Measurements from ENCODE around the gene TEX14.
"Not testable (repeated sequence)": the region's sequence is repeated elsewhere in the genome, so short reads cannot be mapped to it uniquely, and the experiment has no call there.

TEX14 gene

DNA sequence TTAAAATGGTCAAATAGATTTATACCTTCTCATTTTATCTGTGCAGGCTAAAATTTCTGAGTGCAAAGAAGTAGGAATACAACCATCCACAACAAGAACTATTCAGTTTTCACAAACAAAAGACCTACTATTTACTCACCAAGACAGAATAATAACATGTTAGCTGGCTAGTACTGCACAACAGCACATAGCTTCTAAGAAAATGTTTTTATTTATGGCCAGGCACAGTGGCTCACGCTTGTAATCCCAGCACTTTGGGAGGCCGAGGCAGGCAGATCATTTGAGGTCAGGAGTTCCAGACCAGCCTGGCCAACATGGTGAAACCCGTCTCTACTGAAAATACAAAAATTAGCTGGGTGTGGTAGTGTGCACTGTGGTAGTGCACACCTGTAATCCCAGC is 136.7 kb downstream of the TEX14 start:
- not testable (repeated sequence) for DNase-seq

DNA sequence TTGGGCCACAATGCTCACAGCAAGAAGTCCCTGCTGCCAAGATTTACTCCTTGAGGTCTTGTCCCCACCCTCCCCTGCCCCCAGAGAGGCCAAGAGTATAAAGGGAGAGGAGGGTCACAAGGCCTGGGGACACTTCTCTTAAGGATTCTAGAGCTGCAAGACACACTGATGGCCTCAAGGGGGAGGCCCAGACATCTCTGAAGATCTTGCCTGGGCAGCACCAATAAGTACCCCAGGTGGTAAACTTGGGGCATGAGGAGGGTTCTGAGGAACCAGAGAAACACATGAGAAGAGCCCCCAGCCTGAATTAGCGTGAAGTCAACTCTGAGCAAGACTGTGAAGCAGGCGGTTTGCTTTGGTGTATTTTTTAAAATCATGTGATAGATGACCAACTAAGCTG is 150.6 kb downstream of the TEX14 start:
- DNase-seq, result peak; percentile 25 to 52

DNA sequence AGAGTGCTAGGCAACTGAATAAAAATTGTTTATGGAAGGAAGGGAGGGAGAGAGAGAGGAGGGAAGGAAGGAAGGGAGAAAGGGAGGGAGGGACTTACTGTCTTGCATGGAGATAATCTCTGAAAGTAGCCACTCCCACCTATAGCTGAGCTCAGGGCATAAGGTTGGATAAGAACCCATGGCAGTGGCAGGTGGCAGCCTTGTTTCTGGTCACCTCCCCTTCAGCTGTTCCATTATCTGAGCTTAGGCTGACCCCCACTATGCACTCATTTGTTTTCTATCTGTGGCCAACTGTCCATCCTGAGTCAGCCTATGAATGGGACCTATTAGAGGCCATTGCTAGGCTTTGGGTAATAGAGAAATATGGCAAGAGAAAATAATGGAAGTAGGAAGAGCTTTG is 152.1 kb downstream of the TEX14 start:
- no peak for DNase-seq

DNA sequence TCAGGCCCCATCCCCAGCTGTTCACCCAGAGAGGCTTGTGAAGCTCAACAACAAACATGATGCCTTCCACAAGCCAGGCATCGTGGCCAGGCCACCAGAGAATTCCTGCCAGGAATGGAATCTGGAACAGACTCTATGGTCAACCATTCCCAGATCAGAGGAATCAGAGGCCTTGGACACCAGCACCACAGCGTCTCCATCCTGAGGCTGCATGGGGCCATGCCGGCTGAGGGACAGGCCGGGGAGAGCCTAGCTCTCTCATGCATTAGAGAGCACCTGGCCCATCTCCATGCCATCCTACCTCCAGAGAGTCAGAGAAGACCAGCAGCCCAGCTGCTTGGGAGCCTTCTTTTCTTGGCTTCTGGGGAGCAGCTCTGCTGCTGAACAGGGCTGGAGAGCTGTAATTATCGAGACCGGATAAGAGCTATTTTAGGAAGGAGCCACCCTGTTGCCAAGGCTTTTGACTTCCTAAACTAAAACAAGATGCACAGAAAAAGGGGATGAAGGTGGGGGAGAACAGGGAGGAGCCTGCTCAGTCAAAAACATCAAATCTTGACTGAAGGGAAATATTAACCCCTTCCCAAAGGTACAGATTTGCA is 152.9 kb downstream of the TEX14 start:
- DNase-seq, result no peak

DNA sequence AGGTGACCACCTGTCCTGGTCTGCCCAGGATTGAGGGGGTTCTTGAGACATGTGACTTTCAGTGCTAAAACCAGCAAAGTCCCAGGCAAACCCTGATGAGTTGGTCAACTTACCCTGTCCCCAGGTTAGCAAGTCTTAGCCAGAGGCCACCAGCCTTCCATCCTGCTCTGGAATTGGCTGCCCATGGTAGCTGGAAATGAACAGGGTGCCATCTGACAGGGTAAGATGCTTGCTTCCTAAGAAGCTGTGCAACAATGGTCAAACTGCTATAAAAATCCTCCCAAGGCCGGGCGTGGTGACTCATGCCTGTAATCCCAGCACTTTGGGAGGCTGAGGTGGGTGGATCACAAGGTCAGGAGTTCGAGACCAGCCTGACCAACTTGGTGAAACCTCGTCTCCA is 154.6 kb downstream of the TEX14 start:
- DNase-seq, result no peak

DNA sequence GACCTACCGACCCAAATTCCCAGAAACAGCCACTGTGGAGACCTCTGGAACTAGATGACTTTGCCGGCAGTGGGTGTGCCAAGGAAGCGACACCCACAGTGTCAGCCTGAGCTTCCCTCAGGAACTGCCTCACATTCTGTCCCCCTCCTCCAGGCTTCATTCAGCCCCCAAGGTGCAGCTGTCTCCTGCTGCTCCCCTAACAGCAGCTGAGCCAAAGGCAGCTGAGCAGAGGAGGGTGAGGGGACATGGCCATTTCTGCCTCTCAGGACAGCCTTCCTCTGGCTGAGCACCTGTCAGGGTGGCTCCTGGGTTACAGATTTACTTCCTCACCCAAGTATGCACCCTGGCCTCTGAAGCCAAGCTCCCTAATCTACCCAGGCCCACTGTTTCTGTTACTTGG is 155.3 kb downstream of the TEX14 start:
- DNase-seq, result no peak

DNA sequence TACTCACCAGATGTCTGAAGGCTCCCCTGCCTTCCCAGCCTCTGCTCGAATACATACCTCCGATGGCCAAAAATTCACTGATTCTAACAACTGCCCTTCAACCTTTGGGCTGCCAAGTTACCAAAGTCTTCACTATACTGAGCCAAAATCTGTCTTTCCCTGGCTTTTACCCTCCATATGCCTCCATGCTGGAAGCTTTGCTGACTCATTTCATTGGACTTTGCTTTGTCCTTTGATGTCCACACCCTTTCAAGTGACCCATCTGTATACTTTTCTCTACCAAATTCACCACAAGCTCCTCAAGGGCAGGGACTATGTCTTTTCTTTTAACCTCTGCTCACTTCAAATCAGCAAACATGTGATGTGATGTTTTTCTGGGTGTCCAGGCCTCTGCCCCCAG is 156.4 kb downstream of the TEX14 start:
- no peak for DNase-seq

DNA sequence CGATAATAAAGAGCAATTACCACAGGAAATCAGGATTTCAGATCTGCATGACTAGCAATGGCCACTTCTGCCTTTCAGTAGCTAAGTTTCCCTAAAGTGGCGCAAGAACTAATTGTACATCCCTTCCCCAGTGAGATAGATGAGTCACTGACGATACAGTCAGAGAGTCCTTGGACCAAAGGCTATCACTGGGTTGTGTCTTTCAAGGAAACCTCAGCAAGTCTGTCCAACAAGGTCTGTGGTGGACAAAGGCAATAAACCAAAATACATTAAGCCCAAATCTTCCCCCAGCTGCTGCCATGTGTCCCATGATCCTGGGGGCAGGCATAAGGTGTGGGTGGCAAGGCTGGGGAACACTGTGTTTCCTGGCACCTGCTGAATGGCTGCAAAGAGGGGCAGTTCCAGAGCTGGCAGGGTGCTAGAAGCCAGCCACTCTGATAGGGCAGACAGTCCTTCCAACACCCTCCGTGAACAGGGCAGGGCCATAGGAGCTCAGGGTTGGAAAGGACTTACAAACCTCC is 156.9 kb downstream of the TEX14 start:
- DNase-seq, result no peak

DNA sequence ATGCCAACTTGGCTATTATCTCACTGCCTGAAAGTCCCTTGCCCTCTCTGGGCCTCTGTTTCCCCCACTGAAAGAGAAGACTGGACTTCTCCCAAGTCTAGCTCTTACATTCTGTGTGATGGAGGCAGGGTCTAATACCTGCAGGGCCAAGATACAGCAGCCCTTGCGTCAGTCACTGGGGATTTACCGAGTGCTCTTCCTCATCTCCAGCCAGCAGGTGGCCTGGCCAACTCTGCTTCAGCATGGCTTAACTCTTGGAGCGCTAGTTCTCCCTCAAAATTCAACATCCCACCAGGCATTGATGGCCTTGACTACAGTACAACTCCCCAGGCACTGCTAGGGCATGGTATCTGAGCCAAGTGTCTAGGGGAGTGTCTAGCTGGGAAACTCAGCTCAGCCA is 157.5 kb downstream of the TEX14 start:
- no peak for DNase-seq

DNA sequence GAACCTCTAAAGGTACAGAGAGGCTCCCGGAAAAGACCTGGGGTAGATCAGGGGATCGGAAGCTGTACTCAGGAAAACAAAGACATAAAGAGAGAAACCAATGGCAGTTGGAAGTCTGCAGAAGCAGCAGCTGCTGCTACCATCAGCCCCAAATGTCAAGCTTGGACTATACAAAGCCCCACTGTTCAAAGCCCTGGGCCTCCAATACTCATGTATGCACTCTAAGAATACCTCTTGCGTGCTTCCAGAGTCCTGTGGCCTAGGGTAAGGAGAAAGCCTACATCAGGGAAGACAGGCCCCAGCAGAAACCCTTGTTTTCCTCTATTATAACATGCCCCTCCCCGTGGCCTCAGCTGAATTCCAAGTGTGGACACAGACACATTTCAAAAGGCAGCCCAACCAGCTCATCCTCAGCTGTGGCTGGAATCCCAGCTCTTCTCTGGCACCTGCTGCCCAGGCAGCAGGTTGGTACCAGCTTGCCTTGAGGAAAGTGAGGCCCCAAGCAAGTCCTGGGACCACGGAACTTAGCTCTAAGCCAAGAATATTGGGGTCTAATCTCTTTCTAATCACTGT is 158.1 kb downstream of the TEX14 start:
- no peak for DNase-seq

DNA sequence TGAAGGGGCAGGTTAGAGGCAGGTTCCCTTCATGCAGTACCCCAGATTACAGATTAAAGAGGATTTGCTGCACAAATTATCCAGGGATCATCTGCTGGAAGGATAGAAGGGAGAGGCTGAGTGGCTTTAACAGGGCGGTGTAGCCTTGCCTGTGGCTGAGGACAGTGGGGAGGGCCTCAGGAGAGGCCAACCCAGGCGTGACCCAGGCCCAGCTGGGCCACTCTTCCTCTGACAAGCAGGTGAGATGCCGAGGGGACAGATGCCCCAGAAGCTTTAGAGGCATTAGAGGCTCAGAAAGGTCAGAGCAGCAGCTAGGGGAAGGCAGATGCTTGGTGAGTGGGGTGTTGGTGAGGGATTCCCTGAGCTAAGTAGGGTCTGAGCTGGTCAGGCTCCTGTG is 159.3 kb downstream of the TEX14 start:
- DNase-seq, result no peak

DNA sequence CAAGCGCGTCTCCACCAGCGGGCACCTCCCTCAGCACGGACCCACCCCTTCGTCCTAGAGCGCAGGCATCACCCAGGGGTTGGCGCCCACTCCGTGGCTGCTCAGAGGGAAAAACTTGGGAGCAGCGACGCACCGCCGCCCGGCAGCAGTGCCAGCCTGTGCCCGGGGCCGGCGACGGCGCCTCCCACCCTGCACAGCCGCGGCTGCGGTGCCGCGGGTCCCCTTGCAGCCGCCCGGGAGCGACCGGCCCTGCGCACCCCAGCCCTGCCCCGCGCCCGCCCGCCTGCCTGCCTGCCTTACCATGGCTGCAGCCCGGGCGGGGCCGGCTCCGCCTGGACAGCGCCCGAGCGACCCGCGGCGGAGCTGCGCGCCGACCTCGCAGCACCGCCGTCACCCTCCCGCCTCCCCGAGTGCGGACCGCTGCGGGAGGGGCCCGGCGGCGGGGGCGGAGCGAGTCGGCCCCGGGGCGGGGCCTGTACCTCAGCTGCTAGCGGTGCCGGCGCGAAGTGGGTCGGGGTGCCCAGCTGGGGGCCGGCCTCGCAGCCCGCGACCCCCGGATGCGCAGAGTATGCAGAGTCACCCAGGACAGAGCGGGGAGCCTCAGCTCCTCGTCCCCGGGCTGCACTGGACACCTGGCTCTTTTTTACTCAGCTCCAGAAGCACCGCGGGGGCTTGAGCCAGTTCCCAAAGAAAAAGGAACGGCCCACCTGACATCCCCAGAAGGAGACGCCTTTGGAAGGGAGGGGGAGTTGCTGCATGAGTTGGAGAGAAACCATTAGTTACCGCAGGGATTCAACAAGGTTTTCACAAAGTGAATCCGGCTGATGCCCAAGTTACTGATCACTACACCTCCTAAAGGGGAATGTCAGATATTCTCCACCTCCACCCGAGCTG is 159.9 kb downstream of the TEX14 start:
- DNase-seq, result no peak

DNA sequence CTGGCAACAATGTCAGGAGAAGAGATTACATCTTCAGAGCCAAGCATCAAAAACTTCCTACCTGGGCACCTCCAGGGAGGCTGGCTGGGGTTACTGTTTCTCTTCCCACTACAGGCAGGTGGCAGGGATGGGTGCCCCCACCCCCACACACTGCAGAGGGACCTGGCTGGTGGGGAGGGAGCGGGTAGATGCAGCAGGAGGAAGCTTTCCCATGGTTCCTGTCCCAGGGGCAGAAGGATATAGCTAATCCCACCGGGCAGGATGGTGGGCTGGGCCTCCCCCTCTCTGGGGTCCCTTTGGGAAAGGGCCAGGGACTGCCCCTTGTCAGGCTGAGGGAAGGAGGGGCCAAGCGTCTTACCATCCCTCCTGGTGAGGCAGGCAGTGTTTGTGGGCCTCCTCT is 160.7 kb downstream of the TEX14 start:
- no peak for DNase-seq

DNA sequence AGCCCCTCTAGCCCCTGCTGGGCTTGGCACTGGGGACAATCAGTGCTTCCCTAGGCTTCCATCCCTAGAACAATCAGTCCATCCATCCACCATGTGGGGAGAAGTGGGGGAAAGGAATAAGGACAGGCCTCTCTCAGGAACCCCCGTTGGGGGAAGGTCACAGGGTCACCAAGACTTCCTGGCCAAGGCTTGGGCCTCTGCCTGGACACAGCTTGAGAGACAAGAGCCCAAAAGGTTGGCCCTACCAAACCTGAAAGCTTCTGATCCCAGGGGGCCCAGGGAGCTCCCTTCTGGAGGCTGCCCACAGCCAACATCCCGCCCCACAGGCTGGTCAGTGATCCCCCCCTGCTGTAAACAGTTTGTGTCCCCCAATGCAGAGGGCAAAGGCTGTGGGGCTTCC is 161.2 kb downstream of the TEX14 start:
- no peak for DNase-seq

DNA sequence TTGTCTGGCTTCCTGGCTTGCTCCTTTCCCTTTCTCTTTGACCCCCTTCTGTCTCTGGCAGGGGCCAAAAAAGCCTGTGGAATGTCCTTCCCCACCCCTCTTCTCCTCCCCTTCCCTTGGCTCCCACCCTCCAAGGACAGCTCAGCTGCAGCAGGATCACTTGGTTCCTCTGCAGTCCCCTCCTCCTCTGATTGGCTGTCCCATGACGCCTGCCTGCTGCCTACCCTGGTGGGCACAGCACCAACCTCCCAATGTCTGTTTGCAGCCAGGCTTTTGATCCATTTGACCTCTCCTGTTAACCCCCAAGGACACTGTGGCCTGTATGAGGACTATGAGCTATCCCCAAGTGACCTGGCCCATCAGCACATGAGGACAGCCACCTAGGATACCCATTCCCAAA is 162.6 kb downstream of the TEX14 start:
- DNase-seq, result no peak

DNA sequence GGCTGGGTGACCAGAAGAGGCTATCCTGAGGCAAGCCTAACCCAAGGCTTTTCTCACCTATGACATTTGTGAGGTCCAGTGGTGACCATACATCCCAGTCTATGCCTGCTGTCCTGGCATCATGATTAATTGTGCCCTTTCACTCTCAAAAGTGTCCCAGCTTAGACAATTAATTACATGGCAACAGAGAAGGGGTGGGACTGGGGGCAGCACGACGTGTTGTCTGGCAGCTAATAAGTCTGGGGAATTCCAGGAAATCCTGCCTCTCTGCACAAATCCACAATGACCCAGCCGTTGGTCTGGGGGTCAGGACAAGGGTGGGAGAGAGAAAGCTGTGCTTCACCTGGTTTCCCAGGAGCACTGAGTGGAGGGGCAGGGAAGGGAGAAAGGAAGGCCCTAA is 163.4 kb downstream of the TEX14 start:
- DNase-seq, result no peak

DNA sequence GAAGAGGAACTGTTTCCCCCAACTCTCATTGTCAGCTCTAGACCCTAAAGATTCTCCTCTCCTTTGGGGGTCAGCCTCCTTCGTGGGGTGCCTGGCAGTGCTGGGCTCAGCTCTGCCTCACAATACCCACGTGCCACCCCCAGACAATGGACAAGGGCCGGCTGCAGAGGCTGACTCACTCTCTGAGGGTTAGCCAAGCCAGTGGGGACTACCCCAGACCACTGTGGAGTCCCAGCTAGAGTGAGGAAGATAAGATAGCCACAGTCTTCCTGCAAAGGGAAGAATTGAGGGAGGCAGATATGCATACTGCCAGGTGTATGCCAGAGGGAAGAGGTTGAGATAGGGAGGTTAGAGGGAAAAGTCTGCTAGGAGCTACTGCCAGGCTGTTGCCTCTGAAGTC is 163.9 kb downstream of the TEX14 start:
- no peak for DNase-seq

DNA sequence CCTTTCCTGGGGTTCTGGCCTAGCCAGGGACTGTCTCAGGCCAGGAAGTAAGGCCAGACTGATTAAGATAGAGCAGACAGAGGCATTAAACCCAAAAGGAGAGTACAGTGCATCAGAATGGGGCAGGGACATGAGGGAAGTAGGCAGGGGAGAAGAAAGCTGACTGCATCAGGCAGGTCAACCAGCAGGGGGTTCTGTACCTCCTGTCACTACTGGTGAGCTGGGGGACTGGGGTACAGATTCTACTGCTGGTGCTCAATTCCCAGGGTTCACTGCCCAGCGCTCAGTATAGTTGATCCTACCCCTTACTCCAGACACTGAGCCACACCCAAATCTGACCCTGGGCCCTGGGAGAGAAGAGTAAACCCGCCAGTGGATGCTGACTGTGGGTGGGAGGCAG is 164.5 kb downstream of the TEX14 start:
- DNase-seq, result peak in 1 of 2 experiments; percentile 16

DNA sequence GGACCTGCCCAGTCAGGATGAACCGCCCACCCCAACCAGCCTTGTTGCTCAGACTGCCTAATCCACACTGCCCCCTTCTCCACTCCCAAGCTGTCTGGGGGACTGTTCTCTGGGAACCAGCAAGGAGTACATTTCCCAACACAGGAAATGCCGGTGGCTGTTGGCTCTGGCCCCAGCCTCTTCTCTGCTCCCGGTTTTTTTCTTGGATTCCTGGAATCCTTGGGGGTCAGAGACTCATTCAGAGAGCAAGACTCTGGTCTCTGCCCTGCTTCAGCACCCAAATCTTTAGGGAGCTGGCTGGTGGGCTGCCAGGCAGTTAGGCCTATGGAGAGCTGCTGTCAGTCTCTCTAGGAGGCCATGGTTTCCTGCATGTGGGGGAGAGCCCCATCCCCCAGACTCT is 166.6 kb downstream of the TEX14 start:
- no peak for DNase-seq

DNA sequence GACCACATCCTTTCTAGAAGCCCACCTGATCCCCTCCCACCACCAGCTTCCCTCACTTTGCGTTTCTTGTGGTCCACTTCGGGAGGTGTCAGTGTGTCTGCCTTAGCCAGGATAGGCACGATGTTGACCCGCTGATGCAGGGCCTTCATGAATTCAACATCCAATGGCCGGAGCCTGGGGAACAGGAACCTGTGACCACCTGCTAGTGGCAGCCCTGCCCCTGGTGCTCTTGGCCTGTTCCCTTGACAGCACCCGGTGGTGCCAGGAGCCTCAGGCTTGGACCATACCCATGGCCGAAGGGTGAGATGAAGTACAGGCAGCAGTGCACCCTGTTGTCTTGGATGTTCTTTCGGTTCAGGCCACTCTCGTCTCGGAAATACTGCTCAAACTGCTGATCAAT is 170.2 kb downstream of the TEX14 start:
- DNase-seq, result peak; percentile 40 to 44

DNA sequence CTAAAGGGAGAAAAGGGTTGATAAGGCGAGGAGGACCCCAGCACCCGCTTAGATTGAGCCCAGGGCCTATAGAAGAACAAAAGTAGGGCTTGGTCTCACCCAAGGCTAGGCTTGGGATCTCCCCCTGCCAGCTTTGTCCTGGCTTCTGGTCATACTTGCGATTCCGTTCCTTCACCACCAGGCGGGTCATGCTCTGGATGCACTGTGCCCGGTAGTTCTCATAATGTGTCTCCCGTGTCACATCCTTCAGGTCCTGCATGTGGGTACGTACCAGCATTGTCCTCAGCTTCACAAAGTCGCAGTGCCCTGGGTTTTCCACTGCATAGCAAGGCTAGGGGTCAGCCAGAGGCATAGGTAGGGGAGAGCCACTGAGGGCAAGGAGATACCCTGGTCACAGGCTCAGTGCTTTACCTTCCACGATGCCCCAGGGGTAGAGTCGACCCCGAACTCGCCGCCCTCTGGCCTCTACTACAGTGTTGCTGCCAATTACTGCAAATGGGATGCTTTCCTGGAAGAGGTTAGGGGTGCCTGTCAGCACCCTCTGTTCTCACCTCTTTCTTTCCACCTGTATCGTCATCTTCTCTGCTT is 170.9 kb downstream of the TEX14 start:
- peak; percentile 75 to 77 for DNase-seq

DNA sequence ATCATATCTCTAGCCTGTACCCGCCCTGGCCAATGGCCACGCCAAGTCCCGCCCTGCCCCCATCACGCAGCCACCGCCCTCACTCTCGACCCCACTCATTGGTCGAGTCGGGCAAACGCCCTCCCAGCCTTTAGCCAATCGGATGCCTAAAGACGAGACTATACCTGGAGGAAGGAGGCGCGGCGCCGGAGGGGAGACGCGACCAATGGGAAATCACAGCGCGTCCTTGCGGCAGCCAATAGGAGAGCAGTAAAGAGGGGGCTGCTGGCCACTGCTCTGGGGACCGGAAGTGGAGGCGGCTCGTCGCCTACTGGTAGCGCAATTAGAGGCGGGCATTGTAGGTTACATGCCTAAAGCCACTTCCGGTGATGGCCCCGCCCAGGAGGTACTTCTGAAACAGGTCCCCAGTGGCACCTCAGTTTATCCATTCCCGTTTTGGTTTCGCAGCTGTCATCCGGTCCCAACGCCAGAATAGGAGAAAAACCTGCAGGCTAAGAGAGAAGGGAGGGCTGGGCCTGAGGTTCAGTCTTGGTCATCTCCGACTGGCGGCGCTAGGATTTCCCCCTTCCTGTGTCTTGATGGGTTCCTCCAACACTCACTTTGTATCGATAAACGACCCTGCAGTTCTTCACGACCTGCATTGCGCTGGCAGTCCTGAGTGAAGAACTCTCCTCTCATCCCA is 173.8 kb downstream of the TEX14 start:
- peak; percentile 99 to 100 for DNase-seq

DNA sequence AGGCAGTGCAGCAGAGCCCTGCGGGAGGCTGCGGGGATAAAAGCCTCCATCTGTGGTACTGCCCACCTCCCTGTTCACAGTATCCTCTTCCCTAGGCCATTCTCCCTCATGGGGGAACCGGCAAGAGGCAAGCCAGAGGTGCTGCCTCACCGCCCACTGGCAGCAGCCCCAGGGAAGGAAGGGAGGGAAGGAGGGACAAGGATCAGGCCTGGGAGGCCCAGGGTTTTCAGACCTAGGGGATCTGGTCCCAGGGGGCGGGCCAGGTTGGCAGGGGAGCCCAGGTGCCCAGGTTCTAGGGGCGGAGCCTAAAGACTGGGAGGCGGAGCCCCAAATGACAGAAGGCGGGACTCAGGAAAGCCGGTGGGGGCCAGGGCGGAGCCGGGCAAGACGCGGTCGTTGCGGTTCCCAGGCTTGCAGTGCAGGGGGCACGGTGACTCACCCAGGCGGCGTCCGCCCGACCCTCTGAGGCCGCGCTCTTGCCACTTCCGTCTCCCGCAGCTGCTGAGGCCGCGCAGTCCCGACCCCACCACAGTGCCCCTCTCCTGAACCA is 174.4 kb downstream of the TEX14 start:
- no peak for DNase-seq

Measured in Kasumi-1 (cell line).